Upper lobe of left lung (tissue), 4 donors: Measurements from ENCODE around the gene BRCA2.

Source experiments
- EP300 ChIP-seq, 4 donors: sonication (generic); formaldehyde crosslinking; IDR thresholded peaks; one replicate each; pipeline ENCODE4 v1.5.1; 2017; ENCODE audit warnings: antibody characterized with exemption in 4 of 4, control low read depth in 2 of 4
- POLR2A ChIP-seq, 4 donors: fragments of 450-650 bp; IDR thresholded peaks; one replicate each; pipeline ENCODE4 v1.5.1; 2016 to 2017; ENCODE audit warnings: antibody characterized with exemption in 4 of 4, mild to moderate bottlenecking in 2 of 4
- POLR2AphosphoS5 ChIP-seq, 2 donors: sonication (generic); formaldehyde crosslinking; IDR thresholded peaks; one replicate each; pipeline ENCODE4 v1.5.1; 2017; ENCODE audit warnings: antibody characterized with exemption in 2 of 2
- TF ChIP-seq, protein P1 (sequence below), 6 experiments: fragments of 450-650 bp in 4 of 6; fragments of 200-600 bp in 2 of 6; sonication (generic) in 2 of 6; IDR thresholded peaks; one replicate each; pipeline ENCODE4 v1.5.1; 2016 to 2019; ENCODE audit warnings: antibody characterized with exemption in 6 of 6

DNA sequence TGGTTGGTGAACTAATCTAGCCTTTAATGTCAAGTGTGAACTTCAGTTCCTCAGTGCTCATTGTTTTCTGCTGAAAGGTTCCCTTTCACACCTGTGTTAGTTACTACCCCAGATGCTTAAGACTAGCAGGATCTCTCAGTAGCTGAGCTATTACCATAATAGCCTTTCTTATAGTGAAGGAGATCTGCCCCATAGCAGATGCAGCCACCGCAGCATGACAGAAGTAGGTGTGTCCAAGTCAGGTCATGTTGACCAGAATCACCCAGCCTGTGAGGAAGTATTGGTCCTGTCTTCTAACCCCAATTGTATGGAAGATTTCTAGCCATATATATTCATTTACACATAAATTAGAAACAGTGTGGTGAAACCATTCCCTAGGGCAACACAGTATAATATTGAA is 37.5 kb upstream of the BRCA2 start:
- no peak for TF ChIP-seq POLR2A (IDR thresholded peaks at IDR 0.05)
- TF ChIP-seq, protein P1, sequence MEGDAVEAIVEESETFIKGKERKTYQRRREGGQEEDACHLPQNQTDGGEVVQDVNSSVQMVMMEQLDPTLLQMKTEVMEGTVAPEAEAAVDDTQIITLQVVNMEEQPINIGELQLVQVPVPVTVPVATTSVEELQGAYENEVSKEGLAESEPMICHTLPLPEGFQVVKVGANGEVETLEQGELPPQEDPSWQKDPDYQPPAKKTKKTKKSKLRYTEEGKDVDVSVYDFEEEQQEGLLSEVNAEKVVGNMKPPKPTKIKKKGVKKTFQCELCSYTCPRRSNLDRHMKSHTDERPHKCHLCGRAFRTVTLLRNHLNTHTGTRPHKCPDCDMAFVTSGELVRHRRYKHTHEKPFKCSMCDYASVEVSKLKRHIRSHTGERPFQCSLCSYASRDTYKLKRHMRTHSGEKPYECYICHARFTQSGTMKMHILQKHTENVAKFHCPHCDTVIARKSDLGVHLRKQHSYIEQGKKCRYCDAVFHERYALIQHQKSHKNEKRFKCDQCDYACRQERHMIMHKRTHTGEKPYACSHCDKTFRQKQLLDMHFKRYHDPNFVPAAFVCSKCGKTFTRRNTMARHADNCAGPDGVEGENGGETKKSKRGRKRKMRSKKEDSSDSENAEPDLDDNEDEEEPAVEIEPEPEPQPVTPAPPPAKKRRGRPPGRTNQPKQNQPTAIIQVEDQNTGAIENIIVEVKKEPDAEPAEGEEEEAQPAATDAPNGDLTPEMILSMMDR (IDR thresholded peaks at IDR 0.05) = no peak
- TF ChIP-seq POLR2AphosphoS5 (IDR thresholded peaks at IDR 0.05) = no peak
- no peak for TF ChIP-seq EP300 (IDR thresholded peaks at IDR 0.05)
